Hepatocyte (in vitro differentiated cells): Measurements from ENCODE around the gene ACTR1A. TPM values are rescaled to one million over a fixed set of nuclear protein-coding genes. Genes with fewer than 3 reads are reported as not detected.

ENCODE experiments used
- DNase-seq: peaks from one replicate; pipeline ENCODE4 v3.0.0-alpha.2; 2016; ENCODE audit warnings: low spot score
- H2AFZ ChIP-seq: fragments of 200-600 bp; sonication (generic); 2 replicates; pipeline ENCODE4 v1.6.0; 2016; ENCODE audit warnings: antibody characterized with exemption, mild to moderate bottlenecking
- H3K27ac ChIP-seq: fragments of 200-600 bp; sonication (generic); 2 replicates; pipeline ENCODE4 v1.5.1; 2016; ENCODE audit warnings: mild to moderate bottlenecking
- H3K27me3 ChIP-seq: fragments of 200-600 bp; sonication (generic); 2 replicates; pipeline ENCODE4 v1.6.1; 2016
- H3K36me3 ChIP-seq: fragments of 200-600 bp; sonication (generic); replicated peaks from 2 replicates; pipeline ENCODE4 v1.5.1; 2016; ENCODE audit warnings: low read depth; ENCODE audit not compliant: insufficient read depth
- H3K4me1 ChIP-seq: fragments of 200-600 bp; sonication (generic); 2 replicates; pipeline ENCODE4 v1.5.1; 2016; ENCODE audit warnings: mild to moderate bottlenecking, moderate library complexity; ENCODE audit not compliant: insufficient read depth
- H3K4me2 ChIP-seq: fragments of 200-600 bp; sonication (generic); 2 replicates; pipeline ENCODE4 v1.6.0; 2016
- H3K4me3 ChIP-seq: fragments of 200-600 bp; sonication (generic); 2 replicates; pipeline ENCODE4 v1.5.1; 2016; ENCODE audit warnings: mild to moderate bottlenecking
- H3K79me2 ChIP-seq: fragments of 200-600 bp; sonication (generic); 2 replicates; pipeline ENCODE4 v1.6.0; 2017; ENCODE audit warnings: mild to moderate bottlenecking
- H3K9me2 ChIP-seq: fragments of 200-600 bp; sonication (generic); replicated peaks from 2 replicates; pipeline ENCODE4 v1.6.0; 2017; ENCODE audit warnings: mild to moderate bottlenecking; ENCODE audit not compliant: insufficient read depth
- H3K9me3 ChIP-seq: fragments of 200-600 bp; sonication (generic); 2 replicates; pipeline ENCODE4 v1.5.1; 2016; ENCODE audit warnings: low read depth, mild to moderate bottlenecking
- H4K20me1 ChIP-seq: fragments of 200-600 bp; sonication (generic); 2 replicates; pipeline ENCODE4 v1.6.0; 2016; ENCODE audit warnings: mild to moderate bottlenecking; ENCODE audit not compliant: insufficient read depth, poor library complexity, severe bottlenecking
- EZH2 ChIP-seq: fragments of 200-600 bp; sonication (generic); IDR thresholded peaks from 2 replicates; pipeline ENCODE4 v1.6.1; 2016; ENCODE audit warnings: antibody characterized with exemption, mild to moderate bottlenecking, borderline replicate concordance
- EZH2phosphoT487 ChIP-seq: fragments of 200-600 bp; sonication (generic); IDR thresholded peaks from one replicate; pipeline ENCODE4 v1.6.1; 2018; ENCODE audit warnings: antibody characterized with exemption, mild to moderate bottlenecking, low read depth, moderate library complexity; ENCODE audit not compliant: unreplicated experiment, severe bottlenecking
- WGBS: methylation state at CpG from one replicate; pipeline ENCODE4 v1.1.6; 2016; ENCODE audit warnings: low lambda C conversion rate; ENCODE audit errors: missing lambda C conversion rate; 5-methylcytosine and 5-hydroxymethylcytosine counted together
- polyA plus RNA-seq: library from polyadenylated mRNA; unstranded; fragments of >200 nt; fragmentation: Nextera tagmentation; extraction: Ambion mirVana; gene quantifications from 2 replicates; pipeline ENCODE4 v1.2.1, GENCODE V29; 2016
- total RNA-seq: library from RNA; depleted of rRNA; stranded (reverse); fragments of >200 nt; gene quantifications from 2 replicates; pipeline ENCODE4 v1.2.3, GENCODE V29; 2014
- TF ChIP-seq, protein P1 (sequence below): fragments of 200-600 bp; sonication (generic); IDR thresholded peaks from 2 replicates; pipeline ENCODE4 v1.5.1; 2016; ENCODE audit warnings: antibody characterized with exemption, mild to moderate bottlenecking; ENCODE audit not compliant: poor library complexity

ACTR1A gene
- total and polyA plus RNA-seq, 2 experiments from 2014 or later, result 86.7 to 90.7 TPM

- 98% methylated on average over 34 of the region's 36 CpGs for WGBS
- Histone ChIP-seq H3K4me1 (no peaks in the 10 kb centered on the region), H3K79me2 (no peaks in the 10 kb centered on the region), H3K36me3 (no peaks in the 10 kb centered on the region), H3K9me2 (no peaks in the 10 kb centered on the region), H3K4me3 (no peak overlapping the region), H3K4me2 (no peak overlapping the region), H4K20me1 (no peaks in the 10 kb centered on the region), H3K27me3 (no peaks in the 10 kb centered on the region), H3K9me3 (no peaks in the 10 kb centered on the region), H3K27ac (no peak overlapping the region), H2AFZ (no peak overlapping the region)
- no peak for DNase-seq
- no peak for TF ChIP-seq EZH2
- TF ChIP-seq, protein P1, sequence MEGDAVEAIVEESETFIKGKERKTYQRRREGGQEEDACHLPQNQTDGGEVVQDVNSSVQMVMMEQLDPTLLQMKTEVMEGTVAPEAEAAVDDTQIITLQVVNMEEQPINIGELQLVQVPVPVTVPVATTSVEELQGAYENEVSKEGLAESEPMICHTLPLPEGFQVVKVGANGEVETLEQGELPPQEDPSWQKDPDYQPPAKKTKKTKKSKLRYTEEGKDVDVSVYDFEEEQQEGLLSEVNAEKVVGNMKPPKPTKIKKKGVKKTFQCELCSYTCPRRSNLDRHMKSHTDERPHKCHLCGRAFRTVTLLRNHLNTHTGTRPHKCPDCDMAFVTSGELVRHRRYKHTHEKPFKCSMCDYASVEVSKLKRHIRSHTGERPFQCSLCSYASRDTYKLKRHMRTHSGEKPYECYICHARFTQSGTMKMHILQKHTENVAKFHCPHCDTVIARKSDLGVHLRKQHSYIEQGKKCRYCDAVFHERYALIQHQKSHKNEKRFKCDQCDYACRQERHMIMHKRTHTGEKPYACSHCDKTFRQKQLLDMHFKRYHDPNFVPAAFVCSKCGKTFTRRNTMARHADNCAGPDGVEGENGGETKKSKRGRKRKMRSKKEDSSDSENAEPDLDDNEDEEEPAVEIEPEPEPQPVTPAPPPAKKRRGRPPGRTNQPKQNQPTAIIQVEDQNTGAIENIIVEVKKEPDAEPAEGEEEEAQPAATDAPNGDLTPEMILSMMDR, result no peak
- no peak for TF ChIP-seq EZH2phosphoT487
These were observed 31.6 kb downstream of the ACTR1A start for GRCh38 chr10:102470579-102471546.

DNA sequence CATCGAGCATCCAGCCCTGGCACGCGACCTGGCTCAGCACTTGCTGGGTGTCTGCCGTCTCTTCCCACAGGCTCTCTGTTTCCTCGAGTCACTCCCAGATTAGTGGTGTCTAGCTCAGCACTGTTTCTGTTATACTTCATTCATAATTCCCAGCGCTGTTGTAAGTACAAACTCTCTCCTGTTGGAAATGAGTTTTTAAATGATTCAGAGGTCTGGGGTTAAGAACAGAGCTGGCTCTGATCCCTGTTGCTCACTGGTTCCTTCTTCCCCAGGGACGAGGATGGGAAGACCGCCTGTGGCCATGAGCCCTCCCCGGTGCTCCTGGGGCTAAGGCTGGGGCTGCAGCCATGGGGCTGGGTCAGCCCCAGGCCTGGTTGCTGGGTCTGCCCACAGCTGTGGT, 33.8 kb downstream of the ACTR1A start:
- Histone ChIP-seq H3K27me3 (no peaks in the 10 kb centered on the region), H3K4me2 (no peak overlapping the region), H3K27ac (no peak overlapping the region)

GRCh38 chr10:102467971-102468438, 34.5 kb downstream of the ACTR1A start:
- H3K36me3 ChIP-seq, result no peaks in the 10 kb centered on the region
- H3K9me3 ChIP-seq, result no peaks in the 10 kb centered on the region
- TF ChIP-seq EZH2phosphoT487 (no peak), EZH2 (no peak)
- TF ChIP-seq, protein P1, result no peak
- no peak overlapping the region for H3K27ac ChIP-seq
- WGBS, result 76% methylated on average over 6 of the region's 6 CpGs
- H3K9me2 ChIP-seq, result no peaks in the 10 kb centered on the region
- DNase-seq, result no peak
- peaks cover 7% of the 10 kb centered on the region for H3K79me2 ChIP-seq
- no peak overlapping the region for H2AFZ ChIP-seq
- no peak overlapping the region for H3K4me3 ChIP-seq
- peaks cover 8% of the 10 kb centered on the region for H3K4me1 ChIP-seq
- H3K4me2 ChIP-seq, result no peak overlapping the region
- no peaks in the 10 kb centered on the region for H4K20me1 ChIP-seq
- no peaks in the 10 kb centered on the region for H3K27me3 ChIP-seq

More for the DNA sequence above, 33.8 kb downstream of the ACTR1A start:
- 88% methylated on average over 9 of the region's 9 CpGs for WGBS
- no peaks in the 10 kb centered on the region for H3K9me2 ChIP-seq
- TF ChIP-seq, protein P1, result no peak
- TF ChIP-seq EZH2phosphoT487, result no peak
- TF ChIP-seq EZH2, result no peak
- DNase-seq, result no peak
- no peaks in the 10 kb centered on the region for H3K9me3 ChIP-seq
- H4K20me1 ChIP-seq, result no peaks in the 10 kb centered on the region
- no peaks in the 10 kb centered on the region for H3K36me3 ChIP-seq
- peaks cover 2% of the 10 kb centered on the region for H3K4me1 ChIP-seq
- H3K79me2 ChIP-seq, result peaks cover 3% of the 10 kb centered on the region
- H3K4me3 ChIP-seq, result no peak overlapping the region
- no peak overlapping the region for H2AFZ ChIP-seq
